ENCODE data around the gene MRPS27.
A peak's percentile ranks its signal among the peaks of the same experiment; 100 is the strongest.

Gene MRPS27

DNA sequence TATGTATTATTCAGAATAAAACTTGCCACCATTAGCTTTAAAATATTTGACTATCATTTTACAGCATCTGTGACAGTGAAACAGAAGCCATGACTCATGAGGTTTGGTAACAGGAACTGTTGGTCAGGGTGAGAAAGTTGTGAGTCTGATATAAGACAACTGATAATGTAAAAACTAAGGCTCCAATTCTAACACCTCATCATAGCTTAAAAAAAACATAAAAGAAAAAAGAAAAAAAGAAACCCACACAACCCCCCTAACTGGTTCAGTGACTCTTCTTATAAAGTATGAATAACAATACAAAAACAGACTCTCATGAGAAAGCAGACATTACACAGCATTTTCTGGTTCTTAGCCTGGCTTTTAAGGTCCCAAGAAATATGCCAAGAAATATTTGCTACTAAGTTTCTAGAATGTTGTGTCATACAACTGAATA, 85.8 kb downstream of the MRPS27 start:
- peak overlapping the region; percentile 6; the same call in 1 of the 2 replicates for H3K4me2 ChIP-seq
- H4K20me1 ChIP-seq (ENCODE audit: insufficient read depth): 0 out of 2 replicates have a peak, but pooled peaks cover 3% of the 10 kb centered on the region
- no peaks in the 10 kb centered on the region for H3K36me3 ChIP-seq (ENCODE audit: insufficient read depth)
- no peak overlapping the region for H2AFZ ChIP-seq (ENCODE audit: low read depth)
- no peak overlapping the region for H3K9ac ChIP-seq
- H3K4me3 ChIP-seq (IDR thresholded peaks at IDR 0.05; ENCODE audit: insufficient read depth, low read depth, low read length): no peak overlapping the region
- H3K27me3 ChIP-seq (ENCODE audit: insufficient read depth, low read depth): no peaks in the 10 kb centered on the region
- no peak overlapping the region for H3K27ac ChIP-seq
- H3K4me1 ChIP-seq (ENCODE audit: low read depth, poor library complexity, severe bottlenecking): peaks cover 40% of the 10 kb centered on the region
- TF ChIP-seq, protein P1, sequence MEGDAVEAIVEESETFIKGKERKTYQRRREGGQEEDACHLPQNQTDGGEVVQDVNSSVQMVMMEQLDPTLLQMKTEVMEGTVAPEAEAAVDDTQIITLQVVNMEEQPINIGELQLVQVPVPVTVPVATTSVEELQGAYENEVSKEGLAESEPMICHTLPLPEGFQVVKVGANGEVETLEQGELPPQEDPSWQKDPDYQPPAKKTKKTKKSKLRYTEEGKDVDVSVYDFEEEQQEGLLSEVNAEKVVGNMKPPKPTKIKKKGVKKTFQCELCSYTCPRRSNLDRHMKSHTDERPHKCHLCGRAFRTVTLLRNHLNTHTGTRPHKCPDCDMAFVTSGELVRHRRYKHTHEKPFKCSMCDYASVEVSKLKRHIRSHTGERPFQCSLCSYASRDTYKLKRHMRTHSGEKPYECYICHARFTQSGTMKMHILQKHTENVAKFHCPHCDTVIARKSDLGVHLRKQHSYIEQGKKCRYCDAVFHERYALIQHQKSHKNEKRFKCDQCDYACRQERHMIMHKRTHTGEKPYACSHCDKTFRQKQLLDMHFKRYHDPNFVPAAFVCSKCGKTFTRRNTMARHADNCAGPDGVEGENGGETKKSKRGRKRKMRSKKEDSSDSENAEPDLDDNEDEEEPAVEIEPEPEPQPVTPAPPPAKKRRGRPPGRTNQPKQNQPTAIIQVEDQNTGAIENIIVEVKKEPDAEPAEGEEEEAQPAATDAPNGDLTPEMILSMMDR (conservative IDR thresholded peaks at IDR 0.05; ENCODE audit: low read depth, low read length): no peak
- H3K79me2 ChIP-seq (ENCODE audit: insufficient read depth, low read depth): no peaks in the 10 kb centered on the region

- Histone ChIP-seq H3K4me1 (ENCODE audit: low read depth, poor library complexity, severe bottlenecking) (peaks cover 40% of the 10 kb centered on the region), H2AFZ (ENCODE audit: low read depth) (no peak overlapping the region), H3K9ac (no peak overlapping the region), H3K27ac (no peak overlapping the region), H3K36me3 (ENCODE audit: insufficient read depth) (no peaks in the 10 kb centered on the region), H4K20me1 (ENCODE audit: insufficient read depth) (0 out of 2 replicates have a peak, but pooled peaks cover 3% of the 10 kb centered on the region), H3K79me2 (ENCODE audit: insufficient read depth, low read depth) (no peaks in the 10 kb centered on the region), H3K4me2 (peak overlapping the region; percentile 6; the same call in 1 of the 2 replicates), H3K4me3 (IDR thresholded peaks at IDR 0.05; ENCODE audit: insufficient read depth, low read depth, low read length) (no peak overlapping the region), H3K27me3 (ENCODE audit: insufficient read depth, low read depth) (no peaks in the 10 kb centered on the region)
- TF ChIP-seq, protein P1 (conservative IDR thresholded peaks at IDR 0.05; ENCODE audit: low read depth, low read length): no peak
These were observed 86.2 kb downstream of the MRPS27 start for GRCh38 chr5:72233835-72234234.

- no peaks in the 10 kb centered on the region for H3K79me2 ChIP-seq (ENCODE audit: insufficient read depth, low read depth)
- no peak overlapping the region for H3K4me3 ChIP-seq (IDR thresholded peaks at IDR 0.05; ENCODE audit: insufficient read depth, low read depth, low read length)
- no peak overlapping the region for H3K9ac ChIP-seq
- 0 out of 2 replicates have a peak, but pooled peaks cover 3% of the 10 kb centered on the region for H4K20me1 ChIP-seq (ENCODE audit: insufficient read depth)
- H3K4me2 ChIP-seq: peak overlapping the region; percentile 0
- peaks cover 40% of the 10 kb centered on the region for H3K4me1 ChIP-seq (ENCODE audit: low read depth, poor library complexity, severe bottlenecking)
- TF ChIP-seq, protein P1 (conservative IDR thresholded peaks at IDR 0.05; ENCODE audit: low read depth, low read length): no peak
- H3K27me3 ChIP-seq (ENCODE audit: insufficient read depth, low read depth): no peaks in the 10 kb centered on the region
- H2AFZ ChIP-seq (ENCODE audit: low read depth): no peak overlapping the region
- no peaks in the 10 kb centered on the region for H3K36me3 ChIP-seq (ENCODE audit: insufficient read depth)
- no peak overlapping the region for H3K27ac ChIP-seq
These were observed 87.2 kb downstream of the MRPS27 start for GRCh38 chr5:72232838-72233237.

- Histone ChIP-seq H3K4me3 (IDR thresholded peaks at IDR 0.05; ENCODE audit: insufficient read depth, low read depth, low read length) (no peak overlapping the region), H3K4me2 (peak overlapping the region; percentile 0), H3K4me1 (ENCODE audit: low read depth, poor library complexity, severe bottlenecking) (peaks cover 40% of the 10 kb centered on the region), H3K27ac (no peak overlapping the region), H3K9ac (no peak overlapping the region), H2AFZ (ENCODE audit: low read depth) (no peak overlapping the region), H4K20me1 (ENCODE audit: insufficient read depth) (0 out of 2 replicates have a peak, but pooled peaks cover 3% of the 10 kb centered on the region), H3K36me3 (ENCODE audit: insufficient read depth) (no peaks in the 10 kb centered on the region), H3K27me3 (ENCODE audit: insufficient read depth, low read depth) (no peaks in the 10 kb centered on the region), H3K79me2 (ENCODE audit: insufficient read depth, low read depth) (no peaks in the 10 kb centered on the region)
- TF ChIP-seq, protein P1 (conservative IDR thresholded peaks at IDR 0.05; ENCODE audit: low read depth, low read length): no peak
These were observed 87.9 kb downstream of the MRPS27 start for GRCh38 chr5:72231991-72232703.
